Measurements from ENCODE around the gene FBLIM1.

Gene FBLIM1

DNA sequence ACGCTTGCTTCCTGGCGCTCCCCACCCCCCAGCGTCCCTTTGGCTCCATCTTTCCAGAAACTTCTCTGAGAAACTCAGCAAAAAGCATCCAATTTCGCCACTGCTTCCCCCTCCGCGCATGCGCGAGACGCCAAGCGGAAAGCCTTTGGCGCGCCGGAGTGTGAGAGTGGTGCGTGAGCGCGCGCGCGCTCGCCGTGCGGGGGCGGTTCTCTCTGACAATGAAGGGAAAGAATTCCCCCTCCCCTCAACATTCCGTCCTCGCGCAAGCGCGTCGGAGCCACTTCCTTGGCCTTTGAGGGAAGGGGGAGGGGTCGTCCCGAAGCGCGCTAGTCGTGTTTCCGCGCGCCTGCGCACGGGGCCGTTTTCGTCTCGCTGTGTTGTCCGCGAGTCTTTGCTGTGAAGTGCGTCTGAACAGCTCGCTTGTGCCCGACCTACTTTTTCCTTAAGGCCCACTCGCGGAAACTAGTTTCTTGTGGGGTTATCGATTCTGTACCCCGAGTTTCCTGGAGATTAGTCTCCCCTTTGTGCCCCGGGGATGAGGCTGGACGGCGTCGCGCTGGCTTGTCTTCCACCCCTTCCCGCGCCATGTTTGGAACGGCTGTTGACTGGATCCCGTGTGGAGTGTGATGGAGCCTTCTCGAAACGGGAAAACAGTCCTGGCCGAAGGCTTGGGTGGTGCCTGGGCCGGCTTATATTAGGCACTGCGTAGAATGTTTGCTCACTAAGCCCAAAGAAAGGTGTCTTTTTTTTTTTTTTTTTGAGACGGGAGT lies 77.3 kb downstream of the FBLIM1 start (continued):
- TF ChIP-seq, protein P1, sequence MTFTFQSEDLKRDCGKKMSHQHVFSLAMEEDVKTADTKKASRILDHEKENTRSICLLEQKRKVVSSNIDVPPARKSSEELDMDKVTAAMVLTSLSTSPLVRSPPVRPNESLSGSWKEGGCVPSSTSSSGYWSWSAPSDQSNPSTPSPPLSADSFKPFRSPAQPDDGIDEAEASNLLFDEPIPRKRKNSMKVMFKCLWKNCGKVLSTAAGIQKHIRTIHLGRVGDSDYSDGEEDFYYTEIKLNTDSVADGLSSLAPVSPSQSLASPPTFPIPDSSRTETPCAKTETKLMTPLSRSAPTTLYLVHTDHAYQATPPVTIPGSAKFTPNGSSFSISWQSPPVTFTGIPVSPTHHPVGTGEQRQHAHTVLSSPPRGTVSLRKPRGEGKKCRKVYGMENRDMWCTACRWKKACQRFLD (tag by site-specific recombination; IDR thresholded peaks at IDR 0.05): no peak
- TF ChIP-seq ZNF610 (tag by site-specific recombination; IDR thresholded peaks at IDR 0.05; ENCODE audit: borderline replicate concordance): 0 out of 2 replicates have a peak, but pooled peaks have one; percentile 44
- TF ChIP-seq ZNF292 (tag by site-specific recombination; IDR thresholded peaks at IDR 0.05; ENCODE audit: borderline replicate concordance, low read depth): no peak
- TF ChIP-seq, protein P2, sequence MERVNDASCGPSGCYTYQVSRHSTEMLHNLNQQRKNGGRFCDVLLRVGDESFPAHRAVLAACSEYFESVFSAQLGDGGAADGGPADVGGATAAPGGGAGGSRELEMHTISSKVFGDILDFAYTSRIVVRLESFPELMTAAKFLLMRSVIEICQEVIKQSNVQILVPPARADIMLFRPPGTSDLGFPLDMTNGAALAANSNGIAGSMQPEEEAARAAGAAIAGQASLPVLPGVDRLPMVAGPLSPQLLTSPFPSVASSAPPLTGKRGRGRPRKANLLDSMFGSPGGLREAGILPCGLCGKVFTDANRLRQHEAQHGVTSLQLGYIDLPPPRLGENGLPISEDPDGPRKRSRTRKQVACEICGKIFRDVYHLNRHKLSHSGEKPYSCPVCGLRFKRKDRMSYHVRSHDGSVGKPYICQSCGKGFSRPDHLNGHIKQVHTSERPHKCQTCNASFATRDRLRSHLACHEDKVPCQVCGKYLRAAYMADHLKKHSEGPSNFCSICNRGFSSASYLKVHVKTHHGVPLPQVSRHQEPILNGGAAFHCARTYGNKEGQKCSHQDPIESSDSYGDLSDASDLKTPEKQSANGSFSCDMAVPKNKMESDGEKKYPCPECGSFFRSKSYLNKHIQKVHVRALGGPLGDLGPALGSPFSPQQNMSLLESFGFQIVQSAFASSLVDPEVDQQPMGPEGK (tag by site-specific recombination; IDR thresholded peaks at IDR 0.05): peak; percentile 96
- TF ChIP-seq ZNF561 (tag by site-specific recombination; IDR thresholded peaks at IDR 0.05; ENCODE audit: borderline replicate concordance): peak; percentile 28; the same call in 1 of the 2 replicates
- TF ChIP-seq, protein P3, sequence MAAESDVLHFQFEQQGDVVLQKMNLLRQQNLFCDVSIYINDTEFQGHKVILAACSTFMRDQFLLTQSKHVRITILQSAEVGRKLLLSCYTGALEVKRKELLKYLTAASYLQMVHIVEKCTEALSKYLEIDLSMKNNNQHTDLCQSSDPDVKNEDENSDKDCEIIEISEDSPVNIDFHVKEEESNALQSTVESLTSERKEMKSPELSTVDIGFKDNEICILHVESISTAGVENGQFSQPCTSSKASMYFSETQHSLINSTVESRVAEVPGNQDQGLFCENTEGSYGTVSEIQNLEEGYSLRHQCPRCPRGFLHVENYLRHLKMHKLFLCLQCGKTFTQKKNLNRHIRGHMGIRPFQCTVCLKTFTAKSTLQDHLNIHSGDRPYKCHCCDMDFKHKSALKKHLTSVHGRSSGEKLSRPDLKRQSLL (tag by site-specific recombination; IDR thresholded peaks at IDR 0.05): peak; percentile 71
- TF ChIP-seq KLF9 (tag by site-specific recombination; IDR thresholded peaks at IDR 0.05; ENCODE audit: low read depth): peak; percentile 48; the same call in 1 of the 2 replicates
- peak; percentile 76 for TF ChIP-seq EGR2 (tag by site-specific recombination; IDR thresholded peaks at IDR 0.05; ENCODE audit: low read depth)
- TF ChIP-seq ZNF76 (tag by site-specific recombination; IDR thresholded peaks at IDR 0.05; ENCODE audit: borderline replicate concordance, low read depth): no peak; the same call in 1 of the 2 replicates
- TF ChIP-seq ZNF623 (tag by site-specific recombination; IDR thresholded peaks at IDR 0.05): 0 out of 2 replicates have a peak, but pooled peaks have one; percentile 18
- TF ChIP-seq ZNF473 (tag by site-specific recombination; IDR thresholded peaks at IDR 0.05): no peak
- peak; percentile 69; the same call in 1 of the 2 replicates for TF ChIP-seq ZNF2 (tag by site-specific recombination; IDR thresholded peaks at IDR 0.05)

Measured in HEK293 (cell line).